Activated naive CD4-positive, alpha-beta T cell treated with anti-CD3 and anti-CD28 coated beads, Interleukin-2, amount 50 U/mL, for 16 hours (primary cell): Measurements from ENCODE around the gene FNDC3B.
"Not testable (repeated sequence)": the region's sequence is repeated elsewhere in the genome, so short reads cannot be mapped to it uniquely, and the experiment has no call there.

Experiments
- DNase-seq: peaks from one replicate; pipeline ENCODE4 v3.0.0-alpha.2; 2020

Gene FNDC3B

DNA sequence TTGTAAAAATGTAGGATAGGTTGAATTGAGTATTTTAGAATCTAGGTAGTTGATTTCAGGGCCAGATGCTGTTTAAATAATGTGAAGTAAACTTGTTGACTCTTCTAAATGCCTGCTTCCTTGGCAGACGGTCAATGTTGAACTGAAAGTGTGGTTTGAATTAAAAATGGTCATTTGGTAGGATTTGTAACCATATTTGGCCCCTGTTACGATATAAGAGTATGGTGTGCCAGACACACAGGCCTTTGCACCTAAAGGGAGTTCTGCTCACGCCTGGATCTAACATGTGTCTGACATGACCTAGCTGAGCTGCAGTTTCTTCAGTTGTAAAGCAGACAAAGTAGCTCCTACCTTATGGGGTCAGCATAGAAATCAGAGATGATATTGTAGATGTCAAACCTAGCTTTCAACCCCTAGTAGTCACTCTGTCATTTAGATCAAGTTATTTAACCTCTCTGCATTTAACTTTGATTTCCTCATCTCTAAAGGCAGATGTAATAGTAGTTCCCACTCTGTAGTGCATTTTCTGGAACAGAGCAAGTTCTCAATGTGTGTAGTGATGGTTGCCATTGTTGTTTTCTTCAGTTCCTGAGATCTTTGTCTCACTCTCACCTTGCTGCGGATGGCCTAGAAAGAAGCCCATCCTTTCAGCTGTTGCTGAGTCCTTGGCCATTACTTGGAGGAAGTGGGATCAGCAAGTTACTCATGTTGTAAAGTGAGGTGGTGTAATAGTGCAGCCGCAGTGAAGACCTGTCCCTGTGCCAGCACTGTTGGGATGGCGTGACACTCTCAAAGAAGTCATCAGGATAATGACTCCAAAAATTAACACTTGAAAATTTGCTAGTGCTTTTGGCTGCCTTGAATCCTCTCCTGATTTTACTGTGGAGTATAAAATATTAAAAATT, 318.7 kb downstream of the FNDC3B start:
- DNase-seq = no peak

DNA sequence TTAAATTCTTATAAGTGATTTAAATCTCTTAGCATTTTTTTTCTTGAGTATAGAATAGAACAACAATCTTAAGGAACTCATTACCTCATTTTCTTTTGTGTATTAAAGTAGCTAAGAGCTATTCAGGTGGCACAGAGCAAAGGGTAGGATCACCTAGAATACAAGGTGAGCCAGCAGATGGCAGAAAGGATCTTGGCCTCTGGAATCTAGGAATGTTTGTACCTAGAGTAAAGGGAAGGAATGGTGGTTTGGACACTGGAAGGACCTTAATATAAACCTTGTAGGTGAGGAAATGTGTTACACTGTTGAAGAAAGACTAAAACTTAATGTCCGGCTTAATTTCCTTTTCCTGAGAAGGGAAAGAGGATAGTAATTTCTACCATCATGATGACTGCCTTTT, 319.9 kb downstream of the FNDC3B start:
- no peak for DNase-seq

DNA sequence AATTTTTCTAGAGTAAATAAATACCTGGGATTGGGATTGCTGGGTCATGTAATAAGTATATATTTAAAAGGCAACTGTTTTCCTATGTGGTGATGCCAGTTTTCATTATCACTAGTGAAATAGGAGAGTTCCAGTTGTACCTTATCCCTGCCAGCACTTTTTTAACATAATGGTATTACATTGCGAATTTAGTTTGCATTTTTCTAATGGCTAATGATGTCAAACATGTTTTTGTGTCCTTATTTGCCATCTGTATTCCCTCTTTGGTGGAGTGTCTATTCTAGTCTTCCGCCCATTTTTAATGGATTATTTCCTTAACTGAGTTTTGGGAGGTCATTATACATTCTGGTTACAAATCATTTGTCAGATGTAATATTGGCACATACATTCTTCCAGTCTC, 320.6 kb downstream of the FNDC3B start:
- no peak for DNase-seq

DNA sequence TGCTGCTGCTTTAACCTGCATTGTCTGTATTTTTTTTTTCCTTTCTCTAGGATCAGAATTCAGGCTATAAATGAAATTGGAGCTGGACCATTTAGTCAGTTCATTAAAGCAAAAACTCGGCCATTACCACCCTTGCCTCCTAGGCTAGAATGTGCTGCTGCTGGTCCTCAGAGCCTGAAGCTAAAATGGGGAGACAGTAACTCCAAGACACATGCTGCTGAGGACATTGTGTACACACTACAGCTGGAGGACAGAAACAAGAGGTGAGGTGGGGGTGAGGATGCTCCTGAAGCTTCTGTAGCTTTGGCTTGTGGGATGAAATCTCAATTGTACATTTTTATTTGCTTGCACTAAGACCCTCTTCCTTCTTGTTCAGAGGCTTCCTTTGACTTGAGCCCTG, 323.2 kb downstream of the FNDC3B start:
- no peak for DNase-seq

- DNase-seq = no peak
Measured at GRCh38 chr3:172364374-172365027, 325.1 kb downstream of the FNDC3B start.

DNA sequence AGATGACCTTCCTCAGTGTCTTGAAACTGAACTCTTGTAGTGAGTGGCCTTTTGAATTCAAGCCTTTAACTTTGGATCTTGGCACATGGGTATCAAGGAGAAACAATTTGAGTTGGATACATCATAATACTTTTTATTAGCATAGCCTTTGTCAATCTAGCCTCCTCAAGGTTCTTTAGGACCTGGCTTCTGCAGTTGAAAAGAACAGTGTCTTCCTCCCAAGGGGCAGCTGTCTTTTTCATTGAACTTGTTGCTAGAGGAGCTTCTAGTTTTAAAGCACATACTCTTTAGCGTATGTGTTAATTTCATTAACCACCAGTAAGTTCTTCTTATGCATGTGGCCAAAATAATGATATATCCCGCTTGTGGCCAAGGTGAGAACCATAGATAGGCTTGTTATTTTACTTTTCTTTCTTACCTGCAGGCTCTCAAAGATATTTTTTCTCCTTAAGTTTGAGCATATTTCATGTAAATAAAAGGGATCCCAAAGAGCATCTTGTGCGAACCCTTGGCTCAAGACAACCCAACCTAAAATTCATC, 325.7 kb downstream of the FNDC3B start:
- no peak for DNase-seq

GRCh38 chr3:172367205-172368105, 328.1 kb downstream of the FNDC3B start:
- DNase-seq = no peak

GRCh38 chr3:172368556-172368955, 329.2 kb downstream of the FNDC3B start:
- DNase-seq = not testable (repeated sequence)

GRCh38 chr3:172369590-172370259, 330.3 kb downstream of the FNDC3B start:
- DNase-seq = no peak

GRCh38 chr3:172370419-172370818, 331.0 kb downstream of the FNDC3B start:
- DNase-seq = no peak

- no peak for DNase-seq
Measured at GRCh38 chr3:172371544-172371943, 332.2 kb downstream of the FNDC3B start.

DNA sequence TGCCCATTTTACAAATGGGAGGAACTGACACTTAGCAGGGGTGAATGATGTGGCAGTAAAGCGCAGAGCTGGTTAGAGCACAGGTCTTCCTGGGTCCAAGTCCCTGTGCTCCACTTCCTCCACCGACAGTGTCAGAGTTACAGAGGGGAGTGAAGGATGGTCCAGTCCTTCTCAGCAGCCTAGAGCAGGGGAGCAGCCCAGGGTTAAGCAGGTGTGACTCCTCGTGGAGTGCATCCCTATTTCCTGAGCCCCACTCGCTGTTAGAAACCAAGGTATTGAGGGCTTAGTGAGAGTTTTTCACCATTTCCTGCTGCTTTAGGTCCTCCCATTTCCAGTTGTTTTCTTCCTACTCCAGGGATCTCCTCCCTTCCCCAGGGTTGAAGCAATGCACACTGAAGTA, 333.5 kb downstream of the FNDC3B start:
- DNase-seq = no peak

- no peak for DNase-seq
Measured at GRCh38 chr3:172373912-172374311, 334.5 kb downstream of the FNDC3B start.

DNA sequence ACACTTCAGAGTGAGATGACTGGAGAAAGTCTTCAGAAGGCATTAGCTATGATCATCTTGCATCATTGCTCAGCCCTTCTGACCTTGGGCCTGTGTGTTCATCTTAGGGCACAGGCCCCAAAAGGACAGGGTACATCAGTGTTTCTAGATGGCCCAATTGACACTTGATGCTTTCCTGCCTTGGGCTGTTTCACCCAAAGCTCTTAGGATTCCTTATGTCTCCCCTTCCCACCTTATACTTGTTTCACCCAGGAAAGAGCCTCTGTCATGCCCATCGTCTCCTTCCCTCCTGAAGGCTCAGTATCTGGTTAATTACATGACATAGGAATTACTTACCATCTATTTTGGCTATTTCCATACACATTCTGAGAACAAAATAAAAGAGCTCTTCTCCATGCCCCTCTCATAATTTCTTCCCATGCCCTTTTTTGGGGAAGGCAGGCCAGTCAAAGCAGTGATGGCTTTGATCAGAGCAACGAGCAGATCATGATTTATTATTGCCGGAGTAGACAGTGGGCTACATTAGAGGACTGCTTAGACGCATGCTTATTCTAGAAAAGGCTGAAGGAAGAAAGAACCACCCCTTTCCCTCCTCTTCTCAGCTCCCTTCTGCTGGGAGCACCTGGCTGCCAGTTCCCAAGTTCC, 335.9 kb downstream of the FNDC3B start:
- no peak for DNase-seq

DNA sequence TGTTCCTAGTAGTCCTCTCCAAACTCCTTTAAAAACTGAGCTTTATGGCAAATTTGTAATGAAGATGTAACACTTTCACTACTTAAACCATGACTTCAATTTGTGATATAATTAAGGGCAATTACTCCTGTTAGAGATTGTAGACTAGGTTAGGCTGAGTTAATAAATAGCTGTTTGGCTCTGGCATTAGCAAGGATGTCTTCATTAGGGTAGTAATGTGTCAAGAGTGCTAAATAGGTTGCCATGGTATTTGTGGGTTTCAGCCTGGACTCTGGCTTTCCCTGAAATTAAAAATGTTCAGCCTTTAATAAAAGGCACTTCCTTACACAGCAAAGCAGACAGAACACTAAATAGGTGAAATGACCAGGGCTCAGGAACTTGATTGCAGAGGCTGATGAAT, 337.0 kb downstream of the FNDC3B start:
- DNase-seq = no peak

GRCh38 chr3:172376881-172377280, 337.5 kb downstream of the FNDC3B start:
- DNase-seq = no peak

DNA sequence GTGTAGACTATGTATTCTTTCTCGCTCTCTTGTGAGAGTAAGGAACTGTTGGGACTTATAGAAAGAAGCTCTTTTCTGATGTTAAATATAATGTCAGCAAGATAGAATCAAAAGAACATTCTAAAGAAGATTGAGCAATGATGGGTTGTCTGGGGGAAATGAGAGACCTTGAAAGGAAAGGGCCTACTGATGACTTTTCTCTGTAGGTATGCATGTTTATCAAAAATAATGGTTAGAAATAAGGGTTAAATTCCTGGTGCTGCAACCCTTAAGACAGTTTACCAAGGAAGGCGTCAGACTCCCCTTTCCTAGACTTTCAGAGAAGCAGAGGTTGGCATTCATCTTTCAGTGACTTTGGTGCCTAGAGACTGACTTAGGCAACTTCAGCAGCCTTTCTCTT, 339.1 kb downstream of the FNDC3B start:
- no peak for DNase-seq

DNA sequence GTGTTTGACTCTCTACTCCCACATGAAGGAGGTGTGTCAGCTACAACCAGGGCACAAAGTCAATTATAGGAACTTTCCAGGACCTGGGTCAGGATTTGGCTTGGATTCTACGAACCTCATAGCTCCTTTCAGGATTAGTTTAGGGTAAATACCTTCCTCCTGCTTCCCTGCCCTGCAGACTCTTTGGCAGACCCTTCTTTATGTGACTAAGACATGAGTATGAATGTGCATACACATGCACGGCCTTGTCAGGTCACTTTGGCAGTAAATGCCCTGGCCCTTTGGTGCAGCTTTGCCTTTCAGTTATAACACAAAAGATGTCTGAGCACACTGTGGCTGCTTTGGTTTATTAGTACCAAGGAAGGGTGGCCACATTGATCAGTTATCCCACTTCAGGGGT, 340.0 kb downstream of the FNDC3B start:
- no peak for DNase-seq

GRCh38 chr3:172380632-172381031, 341.3 kb downstream of the FNDC3B start:
- DNase-seq = no peak

GRCh38 chr3:172383306-172383796, 344.0 kb downstream of the FNDC3B start:
- no peak for DNase-seq

- DNase-seq = no peak
Measured at GRCh38 chr3:172384836-172385235, 345.5 kb downstream of the FNDC3B start.

DNA sequence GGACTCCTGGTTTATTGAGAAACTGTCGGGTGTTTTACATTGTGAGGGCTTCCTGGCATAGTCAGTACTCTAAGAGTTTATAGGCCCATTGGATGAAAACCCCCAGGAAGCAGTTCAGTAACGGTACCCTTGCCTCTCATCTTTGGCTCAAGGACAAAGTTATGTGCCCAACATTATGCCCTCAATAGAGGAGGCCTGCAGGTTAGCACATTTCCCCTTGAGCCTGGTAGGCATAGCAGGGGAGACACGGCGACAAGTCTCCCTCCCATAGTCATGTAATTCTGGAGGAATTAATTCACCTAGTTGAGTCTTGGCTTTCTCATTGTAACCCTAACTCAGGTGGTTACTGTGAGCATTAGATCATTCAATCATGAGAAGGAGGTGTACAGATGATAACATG, 348.4 kb downstream of the FNDC3B start:
- no peak for DNase-seq
